Measurements from ENCODE around the gene BTG2. TPM values are rescaled to one million over a fixed set of nuclear protein-coding genes. Genes with fewer than 3 reads are reported as not detected.
A peak's percentile ranks its signal among the peaks of the same experiment; 100 is the strongest.

BTG2 gene
- total RNA-seq, 2 donors from 2014 or later: 132 to 254 TPM

- Histone ChIP-seq H3K27me3 (no peaks in the 10 kb centered on the region), H3K9me3 (no peaks in the 10 kb centered on the region), H3K36me3 (no peaks in the 10 kb centered on the region), H3K27ac (peak overlapping the region; percentile 74 to 87), H3K4me1 (peaks cover 0 to 18% of the 10 kb centered on the region in 2 donors), H3K4me3 (peak overlapping the region; percentile 53 to 62)
- peak; percentile 92 for DNase-seq (ENCODE audit: low spot score)
- TF ChIP-seq CTCF (IDR thresholded peaks at IDR 0.05): peak; percentile 85 to 93
Observed at GRCh38 chr1:203267347-203267846, 37.9 kb upstream of the BTG2 start.

- Histone ChIP-seq H3K27me3 (no peaks in the 10 kb centered on the region), H3K4me1 (peaks cover 0 to 23% of the 10 kb centered on the region in 2 donors), H3K4me3 (peak overlapping the region; percentile 53 to 62), H3K36me3 (no peaks in the 10 kb centered on the region), H3K9me3 (no peaks in the 10 kb centered on the region), H3K27ac (peak overlapping the region; percentile 74 to 87)
- no peak for DNase-seq (ENCODE audit: low spot score)
- no peak for TF ChIP-seq CTCF (IDR thresholded peaks at IDR 0.05)
Observed at GRCh38 chr1:203267912-203268311, 37.4 kb upstream of the BTG2 start.

GRCh38 chr1:203268901-203269653, 36.2 kb upstream of the BTG2 start:
- DNase-seq (ENCODE audit: low spot score): no peak
- peak overlapping the region in 1 of 2 donors; percentile 31 for H3K27ac ChIP-seq
- H3K9me3 ChIP-seq: no peaks in the 10 kb centered on the region
- H3K27me3 ChIP-seq: no peaks in the 10 kb centered on the region
- no peak overlapping the region for H3K4me3 ChIP-seq
- H3K36me3 ChIP-seq: no peaks in the 10 kb centered on the region
- peaks cover 0 to 35% of the 10 kb centered on the region in 2 donors for H3K4me1 ChIP-seq
- peak; percentile 81 to 95 for TF ChIP-seq CTCF (IDR thresholded peaks at IDR 0.05)

GRCh38 chr1:203269654-203270020, 35.7 kb upstream of the BTG2 start:
- Histone ChIP-seq H3K27me3 (no peaks in the 10 kb centered on the region), H3K36me3 (no peaks in the 10 kb centered on the region), H3K27ac (no peak overlapping the region), H3K4me1 (peaks cover 0 to 41% of the 10 kb centered on the region in 2 donors), H3K4me3 (no peak overlapping the region), H3K9me3 (no peaks in the 10 kb centered on the region)
- no peak for DNase-seq (ENCODE audit: low spot score)
- no peak for TF ChIP-seq CTCF (IDR thresholded peaks at IDR 0.05)

GRCh38 chr1:203270448-203270847, 34.9 kb upstream of the BTG2 start:
- DNase-seq (ENCODE audit: low spot score): no peak
- H3K27me3 ChIP-seq: no peaks in the 10 kb centered on the region
- no peak overlapping the region for H3K4me3 ChIP-seq
- no peak for TF ChIP-seq CTCF (IDR thresholded peaks at IDR 0.05)
- no peaks in the 10 kb centered on the region for H3K36me3 ChIP-seq
- no peak overlapping the region for H3K27ac ChIP-seq
- no peaks in the 10 kb centered on the region for H3K9me3 ChIP-seq
- peaks cover 0 to 49% of the 10 kb centered on the region in 2 donors for H3K4me1 ChIP-seq
